ENCODE measurements around the gene SLC25A25.
A peak's percentile ranks its signal among the peaks of the same experiment; 100 is the strongest.

SLC25A25 gene

DNA sequence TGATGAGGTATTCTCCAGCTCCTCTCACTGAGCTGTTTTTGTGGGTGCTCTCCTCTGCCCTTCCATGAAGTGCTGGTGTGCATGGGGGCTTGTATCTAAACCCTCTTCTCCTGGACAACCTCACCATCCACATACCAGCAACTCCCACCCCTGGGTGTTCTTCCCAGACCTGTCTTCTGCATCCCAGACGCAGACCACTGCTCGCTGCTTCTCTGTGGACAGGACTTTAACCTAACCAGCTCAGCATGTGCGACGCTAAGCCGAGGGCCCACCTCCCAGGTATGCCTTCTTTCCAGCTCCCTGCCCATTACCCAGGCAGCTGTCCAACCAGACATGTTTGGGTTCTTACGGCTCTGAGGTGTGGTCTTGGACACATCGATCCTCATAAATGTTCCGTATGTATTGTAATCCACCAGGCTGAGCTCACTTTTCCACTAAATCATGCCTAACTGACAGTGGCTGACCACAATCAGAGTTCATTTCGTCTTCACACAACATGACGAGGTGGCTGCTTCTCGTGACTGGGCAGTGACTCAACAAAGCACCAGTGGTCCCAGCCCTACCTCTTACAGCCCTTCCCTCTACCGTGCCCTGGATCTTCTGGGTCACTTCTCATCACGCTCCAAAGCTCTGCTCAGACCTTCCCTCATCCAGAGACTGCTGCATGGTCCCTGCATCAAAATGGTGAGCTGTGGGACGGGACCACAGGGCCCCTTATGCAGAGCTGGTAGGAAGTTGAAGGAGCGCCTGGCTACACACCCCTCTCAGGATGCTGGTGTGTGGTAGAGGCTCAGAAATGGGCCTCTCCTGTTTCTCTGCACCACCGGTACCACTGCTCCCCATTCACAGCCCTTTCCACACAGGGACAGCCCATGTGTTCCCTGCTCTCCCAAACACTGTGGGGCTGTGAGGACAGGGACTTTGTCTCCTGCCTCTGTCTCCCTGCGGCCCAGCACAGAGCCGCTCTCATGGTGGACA, 69.1 kb downstream of the SLC25A25 start:
- Histone ChIP-seq H3K4me3 (ENCODE audit: low read depth in 1 of 2, low read length in 1 of 2) (no peak overlapping the region), H3K36me3 (no peaks in the 10 kb centered on the region), H3K27ac (no peak overlapping the region), H3K27me3 (no peaks in the 10 kb centered on the region), H3K9me3 (no peaks in the 10 kb centered on the region), H3K4me1 (ENCODE audit: control insufficient read depth in 1 of 2, insufficient read depth in 1 of 2, low read depth in 1 of 2, low read length in 1 of 2) (peaks cover 23 to 37% of the 10 kb centered on the region in 2 experiments)
- TF ChIP-seq, protein P1, sequence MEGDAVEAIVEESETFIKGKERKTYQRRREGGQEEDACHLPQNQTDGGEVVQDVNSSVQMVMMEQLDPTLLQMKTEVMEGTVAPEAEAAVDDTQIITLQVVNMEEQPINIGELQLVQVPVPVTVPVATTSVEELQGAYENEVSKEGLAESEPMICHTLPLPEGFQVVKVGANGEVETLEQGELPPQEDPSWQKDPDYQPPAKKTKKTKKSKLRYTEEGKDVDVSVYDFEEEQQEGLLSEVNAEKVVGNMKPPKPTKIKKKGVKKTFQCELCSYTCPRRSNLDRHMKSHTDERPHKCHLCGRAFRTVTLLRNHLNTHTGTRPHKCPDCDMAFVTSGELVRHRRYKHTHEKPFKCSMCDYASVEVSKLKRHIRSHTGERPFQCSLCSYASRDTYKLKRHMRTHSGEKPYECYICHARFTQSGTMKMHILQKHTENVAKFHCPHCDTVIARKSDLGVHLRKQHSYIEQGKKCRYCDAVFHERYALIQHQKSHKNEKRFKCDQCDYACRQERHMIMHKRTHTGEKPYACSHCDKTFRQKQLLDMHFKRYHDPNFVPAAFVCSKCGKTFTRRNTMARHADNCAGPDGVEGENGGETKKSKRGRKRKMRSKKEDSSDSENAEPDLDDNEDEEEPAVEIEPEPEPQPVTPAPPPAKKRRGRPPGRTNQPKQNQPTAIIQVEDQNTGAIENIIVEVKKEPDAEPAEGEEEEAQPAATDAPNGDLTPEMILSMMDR (IDR thresholded peaks at IDR 0.05): no peak

DNA sequence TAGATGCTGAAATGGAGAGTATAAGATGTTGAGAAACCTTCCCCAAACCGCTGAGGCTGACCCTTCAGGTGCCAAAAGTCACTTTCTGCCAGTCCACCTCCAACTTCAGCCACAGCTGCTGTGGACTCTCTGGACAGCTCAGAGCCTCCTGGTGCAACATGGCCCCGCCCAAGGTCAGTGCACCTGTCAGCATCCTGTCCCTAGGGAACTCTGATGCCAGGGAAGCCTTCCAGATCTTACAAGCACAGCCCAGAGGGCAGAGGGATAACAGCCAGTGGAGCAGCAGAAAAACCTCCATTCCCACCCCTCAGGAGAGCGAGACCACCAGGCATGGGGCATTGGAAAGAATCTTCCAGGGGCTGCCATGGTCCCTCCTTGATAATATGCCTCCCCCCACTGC, 70.0 kb downstream of the SLC25A25 start:
- Histone ChIP-seq H3K9me3 (no peaks in the 10 kb centered on the region), H3K27me3 (no peaks in the 10 kb centered on the region), H3K36me3 (no peaks in the 10 kb centered on the region), H3K4me3 (ENCODE audit: low read depth in 1 of 2, low read length in 1 of 2) (no peak overlapping the region), H3K4me1 (ENCODE audit: control insufficient read depth in 1 of 2, insufficient read depth in 1 of 2, low read depth in 1 of 2, low read length in 1 of 2) (peaks cover 31 to 41% of the 10 kb centered on the region in 2 experiments), H3K27ac (no peak overlapping the region)
- TF ChIP-seq, protein P1 (IDR thresholded peaks at IDR 0.05): no peak

DNA sequence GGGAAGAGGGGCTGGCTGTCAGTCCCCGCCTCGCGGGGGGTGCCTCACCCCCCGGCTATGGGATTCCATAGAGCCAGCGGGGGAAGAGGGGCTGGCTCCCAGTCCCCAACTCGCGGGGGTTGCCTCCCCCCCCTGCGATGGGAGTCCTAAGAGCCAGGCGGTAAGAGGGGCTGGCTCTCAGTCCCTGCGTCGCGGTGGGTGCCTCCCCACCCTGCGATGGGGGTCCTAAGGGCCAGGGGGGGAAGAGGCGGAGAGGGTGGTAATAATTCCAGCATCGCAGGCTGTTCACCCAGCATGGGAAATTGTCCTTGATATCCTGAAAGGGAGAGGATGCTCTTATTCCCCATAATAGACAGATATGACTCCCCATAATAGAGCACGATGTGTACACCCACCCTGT, 71.6 kb downstream of the SLC25A25 start:
- no peak overlapping the region for H3K4me3 ChIP-seq (ENCODE audit: low read depth in 1 of 2, low read length in 1 of 2)
- peaks cover 41 to 49% of the 10 kb centered on the region in 2 experiments for H3K4me1 ChIP-seq (ENCODE audit: control insufficient read depth in 1 of 2, insufficient read depth in 1 of 2, low read depth in 1 of 2, low read length in 1 of 2)
- no peak overlapping the region for H3K27ac ChIP-seq
- TF ChIP-seq, protein P1 (IDR thresholded peaks at IDR 0.05): no peak
- H3K27me3 ChIP-seq: no peaks in the 10 kb centered on the region
- no peaks in the 10 kb centered on the region for H3K36me3 ChIP-seq
- no peaks in the 10 kb centered on the region for H3K9me3 ChIP-seq

DNA sequence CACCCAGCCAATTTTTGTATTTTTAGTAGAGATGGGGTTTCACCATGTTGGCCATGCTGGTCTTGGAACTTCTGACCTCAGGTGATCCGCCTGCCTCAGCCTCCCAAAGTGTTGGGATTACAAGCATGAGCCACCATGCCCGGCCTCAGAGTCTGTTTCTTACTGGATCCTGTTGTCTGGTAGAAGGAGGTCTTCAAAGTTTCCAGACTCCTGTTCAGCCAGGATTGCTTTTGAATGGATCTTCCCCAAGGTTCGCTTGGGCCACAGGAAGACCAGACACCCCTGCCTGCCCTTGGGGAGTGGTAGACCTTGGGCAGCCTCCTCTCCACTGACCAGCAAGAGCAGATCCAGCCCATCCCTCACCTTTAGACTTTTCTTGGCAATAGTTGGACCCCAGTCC, 73.6 kb downstream of the SLC25A25 start:
- H3K36me3 ChIP-seq: no peaks in the 10 kb centered on the region
- H3K27ac ChIP-seq: peak overlapping the region; percentile 39
- H3K4me3 ChIP-seq (ENCODE audit: low read depth in 1 of 2, low read length in 1 of 2): no peak overlapping the region
- H3K4me1 ChIP-seq (ENCODE audit: control insufficient read depth in 1 of 2, insufficient read depth in 1 of 2, low read depth in 1 of 2, low read length in 1 of 2): peaks cover 50 to 62% of the 10 kb centered on the region in 2 experiments
- no peaks in the 10 kb centered on the region for H3K27me3 ChIP-seq
- TF ChIP-seq, protein P1 (IDR thresholded peaks at IDR 0.05): no peak
- H3K9me3 ChIP-seq: no peaks in the 10 kb centered on the region

DNA sequence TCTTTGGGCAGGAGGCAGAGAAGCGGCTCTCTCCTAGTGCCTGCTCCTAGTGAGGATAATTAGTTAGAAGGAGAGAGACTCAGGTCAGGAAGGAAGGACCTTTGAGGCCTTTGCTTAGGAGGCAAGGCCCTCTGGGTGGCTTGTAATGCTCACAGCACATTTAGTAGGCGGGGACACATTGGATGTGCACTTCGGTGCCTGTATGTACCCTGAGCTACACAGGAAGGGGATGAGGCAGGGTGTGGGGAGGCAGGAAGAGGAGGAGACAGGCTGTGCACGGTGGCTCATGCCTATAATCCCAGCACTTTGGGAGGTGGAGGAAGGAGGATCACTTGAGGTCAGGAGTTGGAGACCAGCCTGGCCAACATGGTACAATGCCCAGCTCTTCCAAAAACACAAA, 74.0 kb downstream of the SLC25A25 start:
- Histone ChIP-seq H3K9me3 (no peaks in the 10 kb centered on the region), H3K4me1 (ENCODE audit: control insufficient read depth in 1 of 2, insufficient read depth in 1 of 2, low read depth in 1 of 2, low read length in 1 of 2) (peaks cover 55 to 67% of the 10 kb centered on the region in 2 experiments), H3K36me3 (no peaks in the 10 kb centered on the region), H3K27ac (peak overlapping the region; percentile 39), H3K27me3 (no peaks in the 10 kb centered on the region), H3K4me3 (ENCODE audit: low read depth in 1 of 2, low read length in 1 of 2) (no peak overlapping the region)
- TF ChIP-seq, protein P1 (IDR thresholded peaks at IDR 0.05): no peak

Data from neutrophil (primary cell).